Mucosa of stomach (tissue), 1 donor: ENCODE results near the gene FOXN3.

Experiments
- H3K27me3 ChIP-seq: one replicate; pipeline ENCODE4 v1.7.0; 2013; ENCODE audit warnings: mild to moderate bottlenecking, low read length; ENCODE audit not compliant: control insufficient read depth, insufficient read depth
- H3K36me3 ChIP-seq: one replicate; pipeline ENCODE4 v1.7.0; 2013; ENCODE audit warnings: low read length; ENCODE audit not compliant: control insufficient read depth, insufficient read depth
- H3K4me1 ChIP-seq: one replicate; pipeline ENCODE4 v1.7.0; 2013; ENCODE audit warnings: mild to moderate bottlenecking, low read length; ENCODE audit not compliant: control insufficient read depth, insufficient read depth
- H3K4me3 ChIP-seq: one replicate; pipeline ENCODE4 v1.7.0; 2013; ENCODE audit warnings: low read length
- H3K9ac ChIP-seq: one replicate; pipeline ENCODE4 v1.7.0; 2013; ENCODE audit warnings: mild to moderate bottlenecking, low read length, moderate library complexity
- H3K9me3 ChIP-seq: one replicate; pipeline ENCODE4 v1.7.0; 2013; ENCODE audit warnings: mild to moderate bottlenecking, low read length, moderate library complexity; ENCODE audit not compliant: control insufficient read depth
- donor health status: Pancreatic carcinoma.

Gene FOXN3

DNA sequence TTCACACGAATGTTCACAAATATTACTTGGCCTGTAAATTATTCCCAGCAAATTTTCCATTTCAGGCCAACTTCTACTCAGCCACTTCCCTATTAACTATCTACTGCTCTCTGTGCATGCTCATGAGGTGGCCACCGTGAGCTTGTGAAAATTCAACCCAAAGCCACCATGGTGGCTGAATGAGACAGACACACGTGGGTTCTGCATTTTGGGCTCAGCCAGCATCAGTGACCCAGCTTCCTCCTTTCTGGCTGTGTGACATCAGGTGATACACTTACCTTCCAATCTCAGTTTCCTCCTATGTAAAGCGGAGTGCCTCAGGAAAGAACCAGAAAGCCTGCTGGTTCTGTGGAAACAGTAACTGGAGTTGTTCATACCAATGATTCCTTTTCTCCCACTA is 175.8 kb downstream of the FOXN3 start:
- Histone ChIP-seq H3K4me3 (no peak overlapping the region), H3K9ac (no peak overlapping the region), H3K4me1 (no peaks in the 10 kb centered on the region), H3K36me3 (no peaks in the 10 kb centered on the region), H3K27me3 (no peaks in the 10 kb centered on the region), H3K9me3 (no peaks in the 10 kb centered on the region)

DNA sequence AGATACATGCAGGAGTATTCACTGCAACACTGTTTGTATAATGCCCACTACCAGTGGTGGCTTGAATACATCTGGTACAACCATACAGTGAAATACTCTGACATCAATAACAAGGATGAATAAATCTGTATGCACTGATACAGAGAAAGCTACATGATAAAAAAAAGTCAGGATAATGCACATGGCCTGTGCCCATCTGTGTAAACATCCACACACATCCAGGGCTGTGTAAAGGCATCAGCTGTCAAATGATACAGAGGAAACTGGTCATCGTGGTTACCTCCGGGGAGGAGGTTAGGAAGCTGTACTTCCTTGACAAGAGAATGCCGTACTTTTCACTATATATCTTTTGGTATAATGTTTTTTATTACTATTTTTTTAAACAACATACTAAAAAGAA is 176.6 kb downstream of the FOXN3 start:
- H3K27me3 ChIP-seq = no peaks in the 10 kb centered on the region
- no peaks in the 10 kb centered on the region for H3K4me1 ChIP-seq
- H3K36me3 ChIP-seq = no peaks in the 10 kb centered on the region
- no peaks in the 10 kb centered on the region for H3K9me3 ChIP-seq
- H3K9ac ChIP-seq = no peak overlapping the region
- no peak overlapping the region for H3K4me3 ChIP-seq

DNA sequence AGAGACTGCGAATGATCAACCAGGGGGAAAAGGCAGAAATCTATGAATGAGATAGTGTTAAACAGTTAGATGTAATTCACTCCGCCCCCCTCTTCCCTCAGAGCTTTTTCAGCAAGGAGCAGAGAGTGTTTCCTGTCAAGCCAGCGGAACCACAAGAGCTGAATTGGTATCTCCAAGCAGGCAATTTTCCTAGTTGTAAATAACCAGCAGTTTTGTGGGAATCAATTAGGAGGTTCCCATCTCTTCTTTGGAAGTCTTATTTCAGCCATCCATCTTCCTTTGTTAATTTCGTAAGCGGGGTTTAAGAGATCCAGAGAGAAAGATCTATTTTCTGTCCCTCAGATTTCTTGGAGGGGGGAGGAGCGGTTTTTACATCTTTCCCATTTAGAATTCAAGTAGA is 178.0 kb downstream of the FOXN3 start:
- Histone ChIP-seq H3K9ac (no peak overlapping the region), H3K9me3 (no peaks in the 10 kb centered on the region), H3K4me3 (no peak overlapping the region), H3K36me3 (no peaks in the 10 kb centered on the region), H3K4me1 (no peaks in the 10 kb centered on the region), H3K27me3 (no peaks in the 10 kb centered on the region)

DNA sequence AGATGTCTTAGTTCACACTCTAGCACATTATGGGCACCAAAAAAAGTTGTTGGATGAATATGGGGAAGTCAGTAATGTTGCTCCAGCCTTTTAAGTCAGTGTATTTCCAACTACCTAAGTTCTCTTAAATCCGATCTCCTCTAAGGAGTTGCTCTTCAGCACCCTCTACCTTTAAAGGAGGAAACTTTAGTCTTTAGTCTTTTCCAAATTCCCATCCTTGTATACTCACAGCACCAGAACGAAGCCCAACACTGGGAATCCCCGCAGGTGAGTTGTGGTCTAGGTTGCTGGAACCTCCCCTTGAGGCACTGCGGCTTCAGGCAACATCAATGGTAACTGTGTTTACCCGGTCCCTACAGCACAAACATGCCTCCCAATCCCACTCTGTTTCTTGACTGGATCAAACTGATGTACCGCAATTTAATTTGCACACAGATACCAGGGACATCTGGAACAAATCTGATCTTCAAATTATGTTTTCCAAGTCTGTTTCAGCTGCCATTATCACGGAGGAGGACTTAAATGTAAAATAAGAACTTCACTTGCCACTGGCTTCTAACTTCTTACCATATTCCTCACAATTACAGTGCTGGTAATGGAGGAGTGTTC is 179.0 kb downstream of the FOXN3 start:
- Histone ChIP-seq H3K9me3 (no peaks in the 10 kb centered on the region), H3K36me3 (no peaks in the 10 kb centered on the region), H3K27me3 (no peaks in the 10 kb centered on the region), H3K4me1 (no peaks in the 10 kb centered on the region), H3K9ac (no peak overlapping the region), H3K4me3 (no peak overlapping the region)

DNA sequence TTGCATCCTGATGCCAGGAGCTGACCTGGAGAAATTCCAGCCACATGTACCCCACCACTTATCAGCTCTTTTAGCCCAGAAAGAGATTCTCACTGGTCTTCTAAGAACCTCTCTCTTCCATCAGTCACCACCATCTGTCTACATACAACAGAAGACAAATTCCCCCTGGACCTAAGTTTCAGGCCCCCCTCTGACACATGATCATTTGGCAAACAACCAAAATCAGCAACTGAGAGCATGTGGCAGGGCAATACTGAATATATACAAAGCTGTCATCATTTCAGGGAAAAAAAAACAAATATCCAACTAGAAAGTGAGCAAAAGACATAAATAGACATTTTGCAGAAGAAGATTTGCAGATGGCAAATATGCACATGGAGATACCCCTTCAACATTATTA is 180.2 kb downstream of the FOXN3 start:
- Histone ChIP-seq H3K9ac (no peak overlapping the region), H3K36me3 (no peaks in the 10 kb centered on the region), H3K27me3 (no peaks in the 10 kb centered on the region), H3K4me1 (no peaks in the 10 kb centered on the region), H3K4me3 (no peak overlapping the region), H3K9me3 (no peaks in the 10 kb centered on the region)

DNA sequence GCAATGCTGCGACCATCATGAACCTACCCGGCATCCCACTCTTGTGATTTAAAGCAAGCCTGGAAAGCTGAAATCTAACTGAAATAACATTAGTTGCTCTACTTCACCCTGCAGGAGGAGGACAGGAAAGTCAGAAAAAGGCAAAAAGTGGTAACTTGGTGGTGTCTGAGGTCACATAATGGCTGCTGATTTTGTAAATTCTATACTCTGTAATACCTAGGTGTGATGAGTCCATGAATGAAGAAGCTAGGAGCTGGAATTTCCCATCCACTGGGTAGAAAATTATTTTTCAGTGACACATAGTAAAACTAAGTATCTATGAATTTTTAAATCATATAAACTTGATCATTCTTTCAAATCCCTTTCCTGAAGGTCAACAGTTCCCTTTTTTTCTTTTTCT is 183.8 kb downstream of the FOXN3 start:
- no peaks in the 10 kb centered on the region for H3K27me3 ChIP-seq
- no peak overlapping the region for H3K4me3 ChIP-seq
- no peaks in the 10 kb centered on the region for H3K9me3 ChIP-seq
- H3K9ac ChIP-seq = no peak overlapping the region
- no peaks in the 10 kb centered on the region for H3K4me1 ChIP-seq
- no peaks in the 10 kb centered on the region for H3K36me3 ChIP-seq

DNA sequence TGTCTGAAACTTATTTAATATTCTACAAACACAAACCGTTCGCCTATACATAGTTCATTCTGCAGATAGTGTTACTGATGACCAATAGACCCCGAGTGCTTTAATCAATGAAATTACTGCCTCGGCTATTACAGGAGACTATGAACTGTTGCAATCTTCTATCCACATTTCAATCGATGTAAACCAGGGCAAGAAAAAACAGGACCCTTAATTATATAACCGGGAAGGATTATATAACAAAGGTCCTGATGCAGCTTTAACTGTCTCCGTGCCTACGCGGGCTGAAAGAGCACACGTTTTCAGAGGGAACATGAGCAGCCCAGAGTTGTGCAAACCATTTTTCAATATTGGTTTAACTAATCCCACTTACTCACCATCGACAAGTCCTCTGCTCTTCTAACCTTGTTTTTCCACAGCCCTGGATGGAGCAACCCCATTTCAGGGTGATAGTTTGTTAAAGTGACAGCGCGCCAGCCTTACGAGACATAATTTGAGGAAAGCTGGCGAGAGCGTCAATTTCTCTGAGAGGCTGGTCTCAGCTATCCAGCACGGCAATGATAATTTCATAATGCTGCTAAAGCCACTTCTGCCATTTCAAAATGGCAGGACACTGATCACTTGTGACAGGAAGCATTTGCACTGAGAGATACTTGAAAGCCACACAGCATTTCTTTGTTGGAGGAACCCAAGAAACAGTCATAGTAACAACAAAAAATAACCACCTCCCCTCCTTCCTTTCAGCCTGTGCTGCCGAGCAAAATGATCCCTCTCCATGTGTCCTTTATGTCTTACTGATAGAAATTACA is 184.6 kb downstream of the FOXN3 start:
- Histone ChIP-seq H3K9me3 (no peaks in the 10 kb centered on the region), H3K36me3 (no peaks in the 10 kb centered on the region), H3K4me3 (no peak overlapping the region), H3K9ac (no peak overlapping the region), H3K4me1 (no peaks in the 10 kb centered on the region), H3K27me3 (no peaks in the 10 kb centered on the region)

DNA sequence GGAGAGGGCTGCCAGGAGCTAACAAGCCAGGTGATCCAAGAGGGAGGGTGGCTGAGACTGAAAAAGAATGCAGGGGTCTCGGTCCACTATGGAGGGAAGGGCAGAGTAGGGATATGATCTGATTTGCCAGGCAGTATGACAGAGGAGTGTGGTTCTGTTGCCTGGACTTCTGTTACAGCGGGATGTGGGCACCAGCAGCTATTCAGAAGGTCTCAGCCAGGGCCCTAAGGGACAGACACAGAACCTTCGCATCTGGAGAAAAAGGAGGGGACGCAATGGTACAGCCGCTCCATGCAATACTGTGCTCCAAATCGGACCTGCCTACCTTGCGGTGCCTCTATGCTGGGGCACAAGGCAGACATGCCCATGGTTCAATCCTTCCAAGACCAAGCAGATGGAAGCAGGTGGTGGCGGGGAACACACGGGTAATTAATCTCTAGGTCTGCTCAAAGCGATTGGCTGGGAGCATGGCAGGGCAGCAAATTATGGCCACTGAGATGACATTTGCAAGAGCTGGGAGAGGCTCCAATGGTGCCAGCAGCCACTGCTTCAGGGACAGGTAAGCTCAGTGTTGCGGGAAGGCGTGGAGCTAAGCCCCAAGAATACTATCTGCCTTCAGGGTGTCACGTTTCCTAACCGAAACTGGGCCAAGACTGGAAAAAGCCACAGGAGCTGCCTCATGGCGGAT is 185.5 kb downstream of the FOXN3 start:
- Histone ChIP-seq H3K9ac (no peak overlapping the region), H3K9me3 (no peaks in the 10 kb centered on the region), H3K4me3 (no peak overlapping the region), H3K27me3 (no peaks in the 10 kb centered on the region), H3K36me3 (no peaks in the 10 kb centered on the region), H3K4me1 (no peaks in the 10 kb centered on the region)

DNA sequence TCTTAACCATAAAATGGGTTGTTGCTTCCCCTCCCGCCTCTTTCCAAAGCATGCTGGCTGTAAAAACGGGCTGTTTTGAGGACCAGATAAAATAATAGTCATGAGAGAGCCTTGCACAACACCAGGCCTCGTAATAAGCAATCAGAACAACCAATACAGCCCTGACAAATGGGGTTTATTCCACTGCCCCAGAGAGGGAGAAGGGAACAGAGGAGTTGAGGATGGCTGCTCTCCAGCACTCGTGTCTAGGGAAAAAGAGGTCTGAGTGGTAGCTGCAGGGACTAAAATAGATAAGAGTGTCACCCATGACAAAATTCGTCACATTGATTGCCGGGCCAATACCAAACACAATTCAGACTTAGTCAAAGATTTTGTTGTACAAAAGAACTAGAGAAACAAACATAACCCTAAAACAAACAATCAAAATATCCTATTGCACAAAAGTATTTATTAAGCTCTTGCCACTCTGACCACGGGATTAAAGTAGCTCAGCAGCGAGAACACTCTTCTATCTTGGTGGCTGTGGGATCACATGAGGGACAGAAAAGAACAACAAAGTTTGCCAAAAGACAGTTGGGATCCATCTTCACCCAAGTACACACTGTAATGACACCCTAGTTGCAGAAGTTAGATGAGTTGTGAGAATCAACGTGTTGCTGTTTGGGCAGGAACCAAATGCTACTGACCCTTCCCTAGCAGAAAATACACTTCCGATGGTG is 188.0 kb downstream of the FOXN3 start:
- H3K4me1 ChIP-seq = no peaks in the 10 kb centered on the region

DNA sequence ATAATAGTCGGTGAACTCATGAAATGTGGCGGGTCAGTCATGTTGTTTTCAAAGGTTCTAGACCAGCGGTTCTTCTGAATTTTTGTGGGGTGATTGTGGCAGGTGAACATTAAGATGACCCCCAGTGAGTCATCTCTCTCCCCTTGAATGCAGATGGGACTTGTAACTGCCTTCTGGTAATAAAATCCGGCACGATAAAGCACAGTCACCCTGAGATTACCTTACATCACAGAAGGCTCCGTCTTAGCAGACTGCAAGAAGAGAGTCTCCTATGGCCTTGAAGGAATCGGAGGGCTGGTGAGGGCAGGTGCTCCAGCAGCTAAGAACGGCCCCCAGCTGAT is 189.6 kb downstream of the FOXN3 start:
- Histone ChIP-seq H3K9ac (no peak overlapping the region), H3K4me1 (no peaks in the 10 kb centered on the region), H3K4me3 (no peak overlapping the region), H3K9me3 (no peaks in the 10 kb centered on the region), H3K27me3 (no peaks in the 10 kb centered on the region), H3K36me3 (no peaks in the 10 kb centered on the region)

More for the DNA sequence above, 188.0 kb downstream of the FOXN3 start:
- Histone ChIP-seq H3K27me3 (no peaks in the 10 kb centered on the region), H3K9ac (no peak overlapping the region), H3K4me3 (no peak overlapping the region), H3K36me3 (no peaks in the 10 kb centered on the region), H3K9me3 (no peaks in the 10 kb centered on the region)

DNA sequence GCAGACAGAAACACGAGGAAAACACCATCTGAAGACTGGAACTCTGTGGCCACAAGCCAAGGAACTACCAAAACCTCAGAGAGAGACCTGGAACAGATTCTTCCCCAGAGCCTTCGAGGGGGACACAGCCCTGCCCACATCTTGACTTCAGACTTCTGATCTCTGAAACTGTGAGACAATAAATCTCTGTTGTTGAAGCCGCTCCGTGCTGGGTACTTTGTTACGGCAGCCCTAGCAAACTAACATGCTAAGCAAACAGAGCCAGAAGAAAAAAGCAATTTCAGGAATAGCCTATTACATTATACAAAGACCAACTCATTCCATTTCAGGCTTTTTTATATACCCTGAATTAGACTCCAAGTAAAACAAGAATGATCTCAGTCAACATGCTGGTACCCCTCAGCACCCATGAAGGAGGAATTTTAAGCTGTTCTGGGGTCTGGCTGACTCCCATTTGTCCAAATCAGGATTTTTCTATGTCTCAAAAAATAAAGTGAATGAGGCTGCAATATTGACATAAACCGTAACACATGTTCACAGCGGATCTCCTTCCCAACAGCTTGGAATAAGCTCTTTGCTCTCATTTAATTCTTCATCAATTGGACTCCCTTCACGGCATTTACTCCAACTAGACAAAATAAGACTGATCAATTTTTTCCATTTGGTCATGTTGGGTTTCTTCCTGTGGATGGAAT is 190.1 kb downstream of the FOXN3 start:
- H3K4me1 ChIP-seq = no peaks in the 10 kb centered on the region
- no peaks in the 10 kb centered on the region for H3K9me3 ChIP-seq
- no peak overlapping the region for H3K4me3 ChIP-seq
- no peaks in the 10 kb centered on the region for H3K36me3 ChIP-seq
- H3K9ac ChIP-seq = no peak overlapping the region
- H3K27me3 ChIP-seq = no peaks in the 10 kb centered on the region
